ENCODE results near the gene SEMA7A. TPM values are rescaled to one million over a fixed set of nuclear protein-coding genes. Genes with fewer than 3 reads are reported as not detected.

Gene SEMA7A
- total and polyA plus RNA-seq, 8 donors, result 4.5 to 7.8 (median 5.9) TPM

- Histone ChIP-seq H3K27me3 (peaks cover 0 to 45% of the 10 kb centered on the region in 2 donors), H3K4me3 (no peak overlapping the region), H3K4me1 (peaks cover 0 to 19% of the 10 kb centered on the region in 2 donors), H3K27ac (no peak overlapping the region), H3K36me3 (no peaks in the 10 kb centered on the region), H3K9me3 (no peaks in the 10 kb centered on the region)
- DNase-seq (no peak), ATAC-seq (no peak)
- TF ChIP-seq, protein P1, sequence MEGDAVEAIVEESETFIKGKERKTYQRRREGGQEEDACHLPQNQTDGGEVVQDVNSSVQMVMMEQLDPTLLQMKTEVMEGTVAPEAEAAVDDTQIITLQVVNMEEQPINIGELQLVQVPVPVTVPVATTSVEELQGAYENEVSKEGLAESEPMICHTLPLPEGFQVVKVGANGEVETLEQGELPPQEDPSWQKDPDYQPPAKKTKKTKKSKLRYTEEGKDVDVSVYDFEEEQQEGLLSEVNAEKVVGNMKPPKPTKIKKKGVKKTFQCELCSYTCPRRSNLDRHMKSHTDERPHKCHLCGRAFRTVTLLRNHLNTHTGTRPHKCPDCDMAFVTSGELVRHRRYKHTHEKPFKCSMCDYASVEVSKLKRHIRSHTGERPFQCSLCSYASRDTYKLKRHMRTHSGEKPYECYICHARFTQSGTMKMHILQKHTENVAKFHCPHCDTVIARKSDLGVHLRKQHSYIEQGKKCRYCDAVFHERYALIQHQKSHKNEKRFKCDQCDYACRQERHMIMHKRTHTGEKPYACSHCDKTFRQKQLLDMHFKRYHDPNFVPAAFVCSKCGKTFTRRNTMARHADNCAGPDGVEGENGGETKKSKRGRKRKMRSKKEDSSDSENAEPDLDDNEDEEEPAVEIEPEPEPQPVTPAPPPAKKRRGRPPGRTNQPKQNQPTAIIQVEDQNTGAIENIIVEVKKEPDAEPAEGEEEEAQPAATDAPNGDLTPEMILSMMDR (IDR thresholded peaks at IDR 0.05), result no peak
- intact Hi-C loops (cut with DNase I), result loop anchor here in 1 of 2 donors (5.0 kb wide), 1 partner anchor 118 kb away; no protein-coding TSS in a partner anchor
These were observed 64.0 kb downstream of the SEMA7A start for GRCh38 chr15:74369756-74370155.

GRCh38 chr15:74369084-74369745 is 64.5 kb downstream of the SEMA7A start:
- TF ChIP-seq, protein P1 (IDR thresholded peaks at IDR 0.05), result no peak
- no peak for ATAC-seq
- H3K36me3 ChIP-seq, result no peaks in the 10 kb centered on the region
- intact Hi-C loops (cut with DNase I), result no loop called here
- DNase-seq, result no peak
- H3K4me3 ChIP-seq, result no peak overlapping the region
- H3K27me3 ChIP-seq, result peaks cover 0 to 50% of the 10 kb centered on the region in 2 donors
- H3K4me1 ChIP-seq, result peaks cover 0 to 14% of the 10 kb centered on the region in 2 donors
- H3K9me3 ChIP-seq, result no peaks in the 10 kb centered on the region
- no peak overlapping the region for H3K27ac ChIP-seq

GRCh38 chr15:74368121-74368520 is 65.6 kb downstream of the SEMA7A start:
- H3K9me3 ChIP-seq, result no peaks in the 10 kb centered on the region
- H3K4me3 ChIP-seq, result no peak overlapping the region
- intact Hi-C loops (cut with DNase I), result no loop called here
- H3K27ac ChIP-seq, result no peak overlapping the region
- peaks cover 0 to 14% of the 10 kb centered on the region in 2 donors for H3K4me1 ChIP-seq
- H3K27me3 ChIP-seq, result peaks cover 0 to 49% of the 10 kb centered on the region in 2 donors
- DNase-seq (no peak), ATAC-seq (no peak)
- TF ChIP-seq, protein P1 (IDR thresholded peaks at IDR 0.05), result no peak
- H3K36me3 ChIP-seq, result no peaks in the 10 kb centered on the region

GRCh38 chr15:74367296-74367854 is 66.4 kb downstream of the SEMA7A start, which contains the start of gene CYP11A1:
Gene CYP11A1 (minus strand): TSS chr15:74367646. CDS start chr15:74367585, 61 bp downstream.
- intact Hi-C loops (cut with DNase I), result no loop called here
- ATAC-seq (no peak), DNase-seq (no peak)
- peaks cover 0 to 14% of the 10 kb centered on the region in 2 donors for H3K4me1 ChIP-seq
- H3K9me3 ChIP-seq, result no peaks in the 10 kb centered on the region
- TF ChIP-seq, protein P1 (IDR thresholded peaks at IDR 0.05), result no peak
- H3K36me3 ChIP-seq, result no peaks in the 10 kb centered on the region
- H3K27me3 ChIP-seq, result peaks cover 0 to 41% of the 10 kb centered on the region in 2 donors
- H3K27ac ChIP-seq, result no peak within 1 kb of the TSS
- H3K4me3 ChIP-seq, result no peak within 1 kb of the TSS
